SHP77 (cell line): ENCODE measurements around the gene LRP2BP.
"Not testable (repeated sequence)": the region's sequence is repeated elsewhere in the genome, so short reads cannot be mapped to it uniquely, and the experiment has no call there.

ENCODE experiments used
- DNase-seq, 2 experiments: peaks; one replicate each; lab custom pipeline; 2025; lab: John Stamatoyannopoulos, UW

The LRP2BP gene

DNA sequence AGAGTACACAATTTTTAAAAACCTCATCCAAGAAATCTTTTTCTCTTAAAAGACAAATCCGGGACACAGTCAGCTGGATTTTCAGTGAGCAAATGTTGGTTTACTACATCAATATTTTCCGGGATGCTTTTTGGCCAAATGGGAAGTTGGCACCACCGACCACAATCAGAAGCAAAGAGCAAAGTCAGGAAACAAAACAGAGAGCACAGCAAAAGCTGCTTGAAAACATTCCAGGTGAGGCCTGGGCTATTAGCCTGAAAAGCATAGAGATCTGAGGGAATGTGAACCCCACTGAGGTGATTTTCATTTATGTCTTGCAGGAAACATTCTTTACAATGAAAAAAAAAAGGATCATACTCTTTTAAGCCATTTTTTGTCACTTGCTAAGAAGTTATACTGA is 33.9 kb downstream of the LRP2BP start:
- no peak for DNase-seq

- no peak for DNase-seq
Measured at GRCh38 chr4:185359767-185360446, 35.8 kb downstream of the LRP2BP start.

GRCh38 chr4:185358959-185359358 is 36.8 kb downstream of the LRP2BP start:
- no peak for DNase-seq

DNA sequence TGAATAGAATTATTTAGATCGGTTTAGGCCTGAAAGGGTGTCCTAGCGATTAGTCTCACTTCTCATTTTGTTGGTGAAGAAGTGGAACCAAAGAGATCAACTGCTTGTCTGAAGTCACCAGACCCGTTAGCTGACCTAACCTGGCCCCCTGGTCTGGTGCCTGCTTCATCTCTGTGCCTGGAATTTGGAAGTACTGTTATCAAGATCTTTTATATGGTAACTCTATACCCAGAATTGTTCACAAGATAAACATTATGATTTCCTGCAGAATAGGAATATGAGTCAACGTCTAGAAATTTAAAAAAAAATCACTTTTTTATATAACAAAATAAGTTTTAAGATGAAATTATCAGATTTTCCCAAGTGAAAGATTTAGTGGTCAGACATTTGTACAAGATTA is 37.2 kb downstream of the LRP2BP start:
- no peak for DNase-seq

DNA sequence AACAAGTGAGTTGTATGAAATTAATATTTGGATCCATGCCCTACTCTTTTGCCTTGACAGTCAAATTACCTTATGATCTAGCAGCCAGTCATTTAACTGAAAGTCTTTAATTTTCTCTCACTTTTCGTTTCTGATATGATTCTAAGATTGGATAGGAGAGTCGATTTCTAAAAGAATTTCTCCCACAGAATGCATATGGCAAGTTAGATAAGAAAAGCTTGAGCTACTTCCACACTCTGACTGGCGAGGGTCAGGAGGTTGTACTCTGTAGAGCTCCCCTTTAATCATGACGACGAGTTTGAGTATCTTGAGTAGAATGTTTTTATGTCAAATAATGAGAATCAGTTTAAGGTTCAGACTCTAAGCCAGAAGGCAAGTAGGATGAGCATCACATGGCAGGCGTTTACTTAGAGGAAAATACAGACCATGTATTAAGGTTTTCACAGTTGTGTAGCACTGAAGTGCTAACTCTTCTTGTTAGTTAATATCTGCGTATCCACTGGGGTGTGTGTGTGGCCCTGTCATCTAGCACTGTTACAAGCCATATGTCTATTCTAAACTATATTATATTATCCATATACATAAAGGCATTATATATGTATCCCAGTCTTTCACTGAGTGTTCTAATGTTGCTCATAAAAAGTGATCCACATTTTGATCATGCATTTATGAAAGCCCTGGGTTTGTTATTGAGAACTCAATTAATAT is 37.8 kb downstream of the LRP2BP start:
- no peak for DNase-seq

GRCh38 chr4:185357211-185357610 is 38.5 kb downstream of the LRP2BP start:
- no peak for DNase-seq

- no peak for DNase-seq
Measured at GRCh38 chr4:185352741-185353140, 43.0 kb downstream of the LRP2BP start.

DNA sequence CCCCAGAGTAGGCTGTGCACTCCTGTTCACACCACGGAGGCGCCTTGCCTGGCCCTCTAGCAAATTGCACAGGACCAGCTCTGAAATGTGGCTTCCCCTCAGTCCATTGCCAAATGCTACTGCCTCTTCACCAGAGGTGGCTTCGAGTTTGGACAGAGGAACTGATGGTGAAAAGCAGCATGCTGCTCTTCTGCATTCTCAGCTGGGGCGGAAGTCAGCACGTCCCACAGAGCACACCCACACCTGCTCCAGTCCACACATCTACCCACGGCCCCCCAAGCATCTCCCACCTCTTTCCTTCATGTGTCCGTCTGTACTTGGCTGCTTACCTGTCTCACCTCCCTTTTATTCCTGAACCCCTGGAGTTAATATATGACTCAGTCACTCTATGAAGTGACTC is 43.5 kb downstream of the LRP2BP start:
- DNase-seq, result no peak

- DNase-seq, result no peak
Measured at GRCh38 chr4:185351691-185352090, 44.0 kb downstream of the LRP2BP start.

GRCh38 chr4:185346975-185347601 is 48.6 kb downstream of the LRP2BP start:
- DNase-seq, result no peak

- no peak for DNase-seq
Measured at GRCh38 chr4:185344743-185345538, 50.8 kb downstream of the LRP2BP start.

DNA sequence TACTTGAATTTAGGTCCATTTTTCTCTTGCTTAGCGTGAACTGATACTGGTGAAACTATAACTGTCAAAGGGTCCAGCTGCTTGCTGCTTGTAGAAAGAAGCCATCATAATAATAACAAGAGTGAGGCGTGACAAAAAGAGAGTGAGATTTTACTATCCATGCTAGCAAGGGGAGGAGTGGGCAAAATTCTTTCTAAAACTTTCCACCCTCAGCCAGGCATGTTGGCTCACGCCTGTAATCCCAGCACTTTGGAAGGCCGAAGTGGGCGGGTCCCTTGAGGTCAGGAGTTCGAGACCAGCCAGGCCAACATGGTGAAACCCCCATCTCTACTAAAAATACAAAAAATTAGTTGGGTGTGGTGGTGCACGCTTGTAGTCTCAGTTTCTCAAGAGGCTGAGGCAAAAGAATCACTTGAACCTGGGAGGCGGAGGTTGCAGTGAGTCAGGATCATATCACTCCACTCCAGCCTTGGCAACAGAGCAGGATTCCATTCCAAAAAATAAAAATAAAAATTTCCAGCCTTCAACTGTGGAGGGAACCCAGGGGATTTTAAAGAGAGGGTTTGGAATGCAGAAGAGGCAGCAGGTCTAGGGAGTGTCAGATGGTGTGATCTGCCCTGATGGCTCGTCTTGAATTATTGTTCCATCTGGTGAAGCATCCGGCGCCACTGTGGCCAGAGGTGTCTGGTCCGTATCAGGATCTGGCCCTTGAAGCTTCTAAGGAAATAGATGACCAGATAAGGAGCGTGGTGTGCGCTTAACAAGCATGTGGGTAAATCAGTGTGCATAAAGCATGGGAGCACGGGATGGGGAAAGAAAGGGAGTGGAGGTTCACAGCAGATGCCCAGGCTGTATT is 51.8 kb downstream of the LRP2BP start:
- DNase-seq, result no peak

DNA sequence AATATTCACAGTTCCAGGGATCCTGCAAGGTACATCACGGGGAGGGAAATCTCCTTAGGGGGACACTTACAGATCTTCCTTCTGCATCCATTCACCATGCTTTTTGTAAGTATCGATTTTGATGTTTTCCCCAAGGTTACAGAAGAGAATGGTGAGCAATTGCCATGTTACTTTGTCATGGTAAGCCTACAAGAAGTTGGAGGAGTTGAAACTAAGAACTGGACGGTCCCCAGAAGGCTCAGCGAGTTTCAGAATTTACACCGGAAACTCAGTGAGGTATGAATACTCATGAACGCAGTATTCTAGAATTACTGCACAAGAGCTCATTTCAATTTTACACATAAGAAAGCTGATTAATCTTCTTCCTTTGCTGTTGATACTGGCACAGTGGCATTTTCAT is 53.9 kb downstream of the LRP2BP start:
- DNase-seq, result no peak

GRCh38 chr4:185341377-185341776 is 54.3 kb downstream of the LRP2BP start:
- no peak for DNase-seq

DNA sequence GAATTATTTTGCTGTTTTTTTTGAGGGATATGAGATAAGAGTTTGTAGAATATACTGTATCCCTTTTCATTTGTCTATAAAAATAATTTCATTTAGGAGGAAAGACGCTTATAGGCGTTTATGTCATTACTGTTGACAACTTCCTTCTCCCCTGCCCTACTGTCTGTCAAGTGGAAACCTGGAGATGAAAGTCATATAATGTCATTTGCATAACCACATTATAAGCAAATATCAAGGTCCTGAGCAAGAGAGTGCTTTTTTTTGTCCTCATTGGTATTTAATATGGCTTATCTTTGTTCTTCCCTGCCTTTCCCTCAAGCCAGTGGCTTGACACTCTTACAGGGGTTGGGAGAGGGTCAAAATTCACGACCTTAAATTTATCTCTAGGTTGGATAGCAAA is 55.8 kb downstream of the LRP2BP start:
- DNase-seq, result no peak

DNA sequence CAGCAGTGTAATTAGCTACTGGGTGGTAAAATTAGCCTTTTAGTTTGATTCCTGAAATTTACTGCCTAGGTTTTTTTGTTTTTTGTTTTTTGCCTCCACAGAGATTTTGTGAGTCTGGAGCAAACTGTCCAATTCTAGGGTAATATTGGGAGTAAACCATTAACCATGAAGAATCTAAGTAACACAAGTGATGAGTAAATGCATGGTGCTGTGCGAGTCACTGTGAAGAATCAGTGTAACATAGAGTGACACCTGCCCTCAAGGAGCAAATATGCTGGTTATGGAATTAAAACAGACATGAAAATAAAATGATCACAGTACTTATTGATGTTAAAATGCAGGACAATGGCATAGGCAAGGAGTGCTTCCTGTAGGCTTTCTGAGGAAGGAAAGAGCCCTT is 60.1 kb downstream of the LRP2BP start:
- no peak for DNase-seq

DNA sequence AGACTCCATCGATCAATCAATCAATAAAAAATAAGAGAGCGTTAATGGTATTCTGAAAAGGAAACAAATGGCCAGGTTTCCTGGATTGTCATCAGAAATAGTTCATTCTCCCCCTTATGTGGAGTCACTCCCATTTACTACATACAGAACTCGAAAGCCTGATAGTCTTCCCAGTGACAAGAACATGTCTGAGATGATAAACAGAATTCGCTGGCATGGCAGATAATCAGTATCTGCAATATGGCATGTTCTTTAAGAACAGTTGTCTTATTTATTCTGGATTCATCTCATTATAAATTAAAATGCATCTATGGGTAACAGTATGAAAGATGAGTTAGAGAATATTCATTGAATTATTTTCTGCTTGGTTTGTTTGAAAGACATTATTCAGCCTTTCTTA is 61.4 kb downstream of the LRP2BP start:
- no peak for DNase-seq

GRCh38 chr4:185332575-185333464 is 62.9 kb downstream of the LRP2BP start:
- DNase-seq, result no peak

- DNase-seq, result not testable (repeated sequence)
Measured at GRCh38 chr4:185329879-185330510, 65.7 kb downstream of the LRP2BP start.

GRCh38 chr4:185328586-185328985 is 67.1 kb downstream of the LRP2BP start:
- DNase-seq, result no peak
